Measurements from ENCODE around the gene SFR1. TPM values are rescaled to one million over a fixed set of nuclear protein-coding genes. Genes with fewer than 3 reads are reported as not detected.

SFR1 gene
- total RNA-seq (2014; rRNA removed; shearing (Covaris generic)) (6.9 and 14.8 TPM in 2 replicates), total RNA-seq (2022) (13.9 and 18.0 TPM in 2 replicates), Bru-seq, nascent RNA (percentile 86 among the genes with signal in this experiment), BruChase-seq, experiment 1, labeled RNA remaining after a 6-hour chase (percentile 56 among the genes with signal in this experiment), BruChase-seq, experiment 2, labeled RNA remaining after a 2-hour chase (percentile 68 among the genes with signal in this experiment)
- long read RNA-seq, transcript SFR1-202 (4 exons, 1,503 nt): minor isoform, 8 of 45 reads
- long read RNA-seq, transcript SFR1-201 (4 exons, 1,438 nt): major isoform, 15 of 45 reads
- long read RNA-seq, partial matches to known transcripts: 15 of 45 reads
- long read RNA-seq, other reads (novel, unspliced or antisense): 6 of 45 reads

- Histone ChIP-seq H3K79me2 (ENCODE audit: insufficient read depth, low read depth, low read length) (peaks cover 10% of the 10 kb centered on the region; the same call in 1 of the 2 replicates), H3K4me1 (ENCODE audit: insufficient read depth, low read length, poor library complexity, severe bottlenecking) (peaks cover 31% of the 10 kb centered on the region), H3K4me3 (ENCODE audit: low read depth, low read length, poor library complexity, severe bottlenecking) (peak within 1 kb of the TSS; percentile 74), H3K9me3 (ENCODE audit: low read length) (no peaks in the 10 kb centered on the region), H4K20me1 (ENCODE audit: insufficient read depth, low read length) (no peaks in the 10 kb centered on the region), H3K4me2 (ENCODE audit: low read length) (peak within 1 kb of the TSS; percentile 89), H3K9me2 (ENCODE audit: insufficient read depth, low read length) (no peaks in the 10 kb centered on the region), H3K36me3 (ENCODE audit: insufficient read depth, low read length) (peaks cover 7% of the 10 kb centered on the region), H3K27ac (ENCODE audit: low read depth, low read length, poor library complexity, severe bottlenecking) (peak within 1 kb of the TSS; percentile 82), H2AFZ (ENCODE audit: low read length) (peak within 1 kb of the TSS; percentile 91)
- intact Hi-C loops (cut with micrococcal nuclease; ENCODE audit: unreplicated experiment): loop anchor here (1.0 to 5.0 kb wide), 8 partner anchors 139 to 409 kb away; partner anchors contain the start of genes CFAP58, GSTO2, ITPRIP and SLK
- TF ChIP-seq CTCF (conservative IDR thresholded peaks at IDR 0.05; ENCODE audit: low read length) (peak; percentile 75), EZH2phosphoT487 (IDR thresholded peaks at IDR 0.05; ENCODE audit: borderline replicate concordance, low read depth, low read length) (no peak)
- ChIA-PET POLR2A (interaction anchor here (0.9 to 2.6 kb wide), 21 partner anchors 9 to 731 kb away, joined by 3 to 13 read pairs (median 4); partner anchors contain the start of genes GSTO2 and STN1), CTCF (ENCODE audit: unreplicated experiment) (interaction anchor here (0.8 to 1.0 kb wide), 2 partner anchors 44 to 170 kb away, joined by 3 read pairs; no protein-coding TSS in a partner anchor)
- DNase-seq (ENCODE audit: low spot score): peak; percentile 99
- no TSS peak for BruUV-seq (replicated peaks)
Measured at GRCh38 chr10:104121485-104122224, at the start of gene SFR1. Gene SFR1, plus strand, starts transcription at chr10:104122171. Its CDS starts 13 bp downstream, at chr10:104122184.

- BruUV-seq (replicated peaks): no TSS peak
Measured at GRCh38 chr10:104072786-104073185, 49.2 kb upstream of the SFR1 start.

More at GRCh38 chr10:104072786-104073185, 49.2 kb upstream of the SFR1 start:
- Histone ChIP-seq H3K9me3 (ENCODE audit: low read length) (no peaks in the 10 kb centered on the region), H3K4me1 (ENCODE audit: insufficient read depth, low read length, poor library complexity, severe bottlenecking) (no peaks in the 10 kb centered on the region), H3K4me2 (ENCODE audit: low read length) (no peak overlapping the region), H4K20me1 (ENCODE audit: insufficient read depth, low read length) (no peaks in the 10 kb centered on the region), H3K27ac (ENCODE audit: low read depth, low read length, poor library complexity, severe bottlenecking) (no peak overlapping the region), H2AFZ (ENCODE audit: low read length) (no peak overlapping the region), H3K9me2 (ENCODE audit: insufficient read depth, low read length) (no peaks in the 10 kb centered on the region), H3K4me3 (ENCODE audit: low read depth, low read length, poor library complexity, severe bottlenecking) (no peak overlapping the region), H3K79me2 (ENCODE audit: insufficient read depth, low read depth, low read length) (no peaks in the 10 kb centered on the region), H3K36me3 (ENCODE audit: insufficient read depth, low read length) (no peaks in the 10 kb centered on the region)
- TF ChIP-seq CTCF (conservative IDR thresholded peaks at IDR 0.05; ENCODE audit: low read length) (no peak), EZH2phosphoT487 (IDR thresholded peaks at IDR 0.05; ENCODE audit: borderline replicate concordance, low read depth, low read length) (no peak)
- no peak for DNase-seq (ENCODE audit: low spot score)
- intact Hi-C loops (cut with micrococcal nuclease; ENCODE audit: unreplicated experiment): no loop called here
- CTCF ChIA-PET (ENCODE audit: unreplicated experiment): no interaction called here
- POLR2A ChIA-PET: no interaction called here
